Hepatic stellate cell (primary cell): ENCODE data around the gene P3R3URF.

Source experiments
- DNase-seq: peaks from one replicate; pipeline ENCODE4 v3.0.0; 2011; ENCODE audit warnings: low spot score

Gene P3R3URF

GRCh38 chr1:46193984-46194570 is 17.8 kb upstream of the P3R3URF start:
- no peak for DNase-seq

GRCh38 chr1:46193285-46193684 is 17.0 kb upstream of the P3R3URF start:
- DNase-seq, result no peak

GRCh38 chr1:46192171-46192570 is 15.9 kb upstream of the P3R3URF start:
- no peak for DNase-seq

GRCh38 chr1:46191033-46191701 is 14.9 kb upstream of the P3R3URF start:
- no peak for DNase-seq

DNA sequence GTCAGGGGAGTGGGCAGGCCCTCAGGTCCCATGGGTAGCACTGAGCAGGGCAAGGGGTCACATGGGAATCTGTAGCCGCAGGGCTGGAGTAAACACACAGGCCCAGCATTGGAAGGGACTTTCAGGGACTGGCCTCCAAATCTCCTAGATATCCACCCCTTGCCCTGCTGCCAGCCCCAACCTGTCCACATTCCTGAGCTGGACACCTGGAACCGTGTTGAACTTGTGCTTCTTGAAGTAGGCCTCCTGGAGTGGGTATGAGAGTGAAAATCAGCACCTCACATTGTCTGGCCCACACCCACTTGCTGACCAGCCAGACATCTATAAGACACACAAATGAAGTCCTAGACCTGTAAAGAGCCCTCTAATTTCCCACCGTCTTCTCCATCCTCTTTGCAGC is 14.3 kb upstream of the P3R3URF start:
- DNase-seq, result no peak

- no peak for DNase-seq
These were observed 12.2 kb upstream of the P3R3URF start for GRCh38 chr1:46188295-46189030.

GRCh38 chr1:46187106-46187869 is 11.0 kb upstream of the P3R3URF start:
- no peak for DNase-seq

DNA sequence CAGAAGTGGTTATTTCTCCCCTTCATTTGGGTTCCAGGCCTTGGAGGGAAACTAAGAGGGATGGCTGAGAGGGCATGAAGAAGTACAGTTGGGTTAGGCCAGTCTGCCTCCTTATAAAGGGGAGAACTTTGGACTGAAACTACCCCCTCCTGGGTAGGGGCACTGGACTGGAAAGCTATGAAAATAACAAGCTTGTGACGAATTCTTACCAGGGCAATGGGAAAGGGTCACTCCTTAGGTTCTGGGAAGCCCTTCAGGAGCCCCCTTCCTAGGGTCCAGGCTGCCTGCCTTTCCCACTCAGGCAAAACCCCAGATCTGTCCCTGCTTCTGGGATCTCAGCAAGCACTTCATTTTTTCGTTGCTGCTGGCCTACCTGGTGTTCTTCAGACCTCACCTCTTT is 9.8 kb upstream of the P3R3URF start:
- no peak for DNase-seq

DNA sequence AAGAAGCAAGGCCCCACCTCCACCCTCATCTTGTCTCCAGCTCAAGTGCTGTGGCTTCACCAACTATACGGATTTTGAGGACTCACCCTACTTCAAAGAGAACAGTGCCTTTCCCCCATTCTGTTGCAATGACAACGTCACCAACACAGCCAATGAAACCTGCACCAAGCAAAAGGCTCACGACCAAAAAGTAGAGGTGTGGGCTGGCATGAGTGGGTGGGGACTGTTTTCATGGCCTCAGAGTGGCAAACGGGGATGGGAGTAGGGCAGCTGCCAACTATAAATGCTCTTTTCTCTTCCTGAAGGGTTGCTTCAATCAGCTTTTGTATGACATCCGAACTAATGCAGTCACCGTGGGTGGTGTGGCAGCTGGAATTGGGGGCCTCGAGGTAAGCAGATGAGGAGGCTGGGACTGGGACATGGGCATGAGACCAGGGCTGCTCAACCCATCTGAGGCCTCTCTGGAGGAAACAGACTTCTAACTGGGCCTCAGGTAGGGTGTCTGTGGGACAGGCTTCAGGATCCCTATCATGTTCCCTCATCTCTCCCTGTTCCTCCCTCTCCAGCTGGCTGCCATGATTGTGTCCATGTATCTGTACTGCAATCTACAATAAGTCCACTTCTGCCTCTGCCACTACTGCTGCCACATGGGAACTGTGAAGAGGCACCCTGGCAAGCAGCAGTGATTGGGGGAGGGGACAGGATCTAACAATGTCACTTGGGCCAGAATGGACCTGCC is 8.8 kb upstream of the P3R3URF start:
- DNase-seq, result no peak

- no peak for DNase-seq
These were observed 7.8 kb upstream of the P3R3URF start for GRCh38 chr1:46183926-46184557.

GRCh38 chr1:46183079-46183847 is 7.0 kb upstream of the P3R3URF start:
- DNase-seq, result peak; percentile 93

GRCh38 chr1:46181343-46182260 is 5.3 kb upstream of the P3R3URF start:
- no peak for DNase-seq

GRCh38 chr1:46180082-46180616 is 3.9 kb upstream of the P3R3URF start:
- DNase-seq, result no peak

- peak; percentile 94 for DNase-seq
These were observed 3.1 kb upstream of the P3R3URF start for GRCh38 chr1:46179138-46180081.

- no peak for DNase-seq
These were observed 1.0 kb downstream of the P3R3URF start for GRCh38 chr1:46175243-46175642.

GRCh38 chr1:46174448-46175231 is 1.6 kb downstream of the P3R3URF start, which contains the start of gene TSPAN1:
TSS of gene TSPAN1 (plus strand) at chr1:46175087. CDS start at chr1:46181108, 6,021 bp downstream.
- peak; percentile 66 for DNase-seq

DNA sequence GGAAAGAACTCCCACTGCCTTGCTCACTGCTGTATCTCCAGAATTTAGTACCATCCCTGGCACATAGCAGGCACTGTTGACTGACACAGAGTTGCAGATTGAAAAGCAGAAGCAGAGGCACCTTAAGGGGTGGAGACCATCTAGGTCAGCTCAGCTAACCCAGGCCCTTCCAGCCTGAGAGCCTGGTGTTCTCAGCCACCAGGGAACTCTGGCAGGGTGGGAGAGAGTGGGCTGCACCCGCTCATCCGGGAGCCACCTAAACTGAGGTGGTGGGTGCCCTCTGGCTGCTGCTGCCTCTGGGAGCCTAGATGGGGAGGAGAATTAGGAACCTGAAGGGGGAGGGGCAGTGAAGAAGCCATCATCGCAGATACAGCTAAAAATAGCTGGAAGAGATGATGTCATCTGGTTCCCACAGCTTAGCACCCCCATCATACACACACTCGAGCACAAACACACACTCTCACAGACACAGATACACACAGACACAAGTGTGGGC is 2.9 kb downstream of the P3R3URF start:
- peak; percentile 73 for DNase-seq
